ENCODE results near the gene GATC. TPM values are rescaled to one million over a fixed set of nuclear protein-coding genes. Genes with fewer than 3 reads are reported as not detected.

The GATC gene
- total RNA-seq, 2 donors from 2014 or later, result 29.4 to 37.9 TPM

DNA sequence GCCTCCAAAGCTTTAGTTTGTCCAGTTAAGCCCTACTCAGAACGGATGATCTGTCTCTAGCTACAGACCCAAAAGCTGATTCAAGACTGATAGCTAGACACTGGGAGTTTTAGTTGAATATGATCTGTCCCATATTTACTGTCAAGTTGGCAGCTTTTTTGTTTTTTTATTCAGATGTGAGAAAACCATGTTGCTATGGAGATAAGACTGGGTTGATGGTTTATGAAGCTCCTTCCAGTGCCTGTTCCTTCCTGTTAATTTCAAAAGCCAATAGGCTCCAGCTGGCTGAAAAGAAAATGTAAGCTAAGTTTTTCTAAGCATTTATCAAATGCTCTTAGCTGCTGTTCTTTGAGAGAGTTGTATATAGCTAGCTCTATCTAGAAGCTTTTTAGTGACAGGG, 54.3 kb downstream of the GATC start:
- H3K27me3 Mint-ChIP-seq (ENCODE audit: low read depth), result no peaks in the 10 kb centered on the region
- H3K36me3 Mint-ChIP-seq (ENCODE audit: insufficient read depth in 2 of 2), result peaks cover 7 to 20% of the 10 kb centered on the region in 2 donors
- no peak overlapping the region for H3K27ac Mint-ChIP-seq
- no peak overlapping the region for H3K4me3 Mint-ChIP-seq
- DNase-seq (no peak), ATAC-seq (replicated peaks in 1 of 2) (no peak)
- H3K4me1 Mint-ChIP-seq (ENCODE audit: low read depth), result peaks cover 24% of the 10 kb centered on the region
- no peaks in the 10 kb centered on the region for H3K9me3 Mint-ChIP-seq

DNA sequence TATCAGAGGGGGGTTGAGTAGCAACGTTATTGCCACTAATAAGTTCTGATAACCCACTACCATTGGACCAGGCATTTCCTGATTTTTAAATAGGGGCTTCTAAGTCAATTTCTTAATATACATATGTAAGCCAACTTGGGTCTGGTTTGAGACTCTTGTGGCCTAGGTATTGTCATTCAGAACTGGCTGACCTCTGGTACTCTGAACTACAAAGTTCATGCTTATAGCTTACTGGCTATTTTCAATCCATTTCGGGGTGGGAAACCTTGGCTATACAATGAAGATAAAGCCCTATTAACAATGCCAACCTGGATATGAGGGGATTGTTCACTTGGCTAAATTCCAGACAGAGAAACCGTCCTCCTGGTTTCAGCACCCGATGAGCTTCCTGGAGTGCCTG, 58.3 kb downstream of the GATC start:
- DNase-seq (no peak), ATAC-seq (replicated peaks in 1 of 2) (no peak)
- Mint-ChIP-seq H3K4me3 (no peak overlapping the region), H3K36me3 (ENCODE audit: insufficient read depth in 2 of 2) (peaks cover 1 to 7% of the 10 kb centered on the region in 2 donors), H3K27me3 (ENCODE audit: low read depth) (no peaks in the 10 kb centered on the region), H3K4me1 (ENCODE audit: low read depth) (no peaks in the 10 kb centered on the region), H3K27ac (no peak overlapping the region), H3K9me3 (no peaks in the 10 kb centered on the region)

DNA sequence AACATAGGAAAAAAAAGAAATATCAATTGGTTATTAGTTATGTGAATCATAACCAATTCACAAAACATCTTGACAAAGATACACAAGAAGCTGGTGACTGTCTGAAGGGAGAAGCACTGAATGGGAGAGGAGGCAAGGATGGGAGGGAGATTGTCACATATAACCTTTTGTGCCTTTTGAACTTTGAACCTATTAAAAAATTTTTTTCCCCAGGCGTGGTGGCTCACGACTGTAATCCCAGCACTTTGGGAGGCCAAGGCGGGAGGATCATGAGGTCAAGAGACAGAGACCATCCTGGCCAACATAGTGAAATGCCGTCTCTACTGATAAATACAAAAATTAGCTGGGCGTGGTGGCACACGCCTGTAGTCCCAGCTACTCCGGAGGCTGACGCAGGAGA, 62.3 kb downstream of the GATC start:
- Mint-ChIP-seq H3K4me3 (no peak overlapping the region), H3K9me3 (no peaks in the 10 kb centered on the region), H3K4me1 (ENCODE audit: low read depth) (no peaks in the 10 kb centered on the region), H3K27ac (no peak overlapping the region), H3K36me3 (ENCODE audit: insufficient read depth in 2 of 2) (peaks cover 0 to 6% of the 10 kb centered on the region in 2 donors), H3K27me3 (ENCODE audit: low read depth) (no peaks in the 10 kb centered on the region)
- ATAC-seq (replicated peaks in 1 of 2) (no peak), DNase-seq (no peak)

Other genes starting within 250 kb of the GATC start
- 1,000 to 10,000 TPM; 4,846 to 5,223 TPM for gene RPLP0, start 245.3 kb upstream of the GATC start, total RNA-seq
- 10 to 100 TPM; 80.5 to 89.6 TPM for gene PXN, start 180.7 kb upstream of the GATC start, total RNA-seq
- 1,000 to 10,000 TPM; 3,117 to 4,201 TPM for gene RNU4-2, start 154.5 kb upstream of the GATC start, total RNA-seq
- gene RNU4-1, start 153.2 kb upstream of the GATC start, total RNA-seq, result 1,000 to 10,000 TPM; 1,839 to 2,627 TPM
- 1 to 10 TPM; 4.2 to 4.9 TPM for gene SIRT4, start 144.1 kb upstream of the GATC start, total RNA-seq
- not detected for gene PLA2G1B, start 118.7 kb upstream of the GATC start, total RNA-seq
- 1 to 10 TPM; 5.6 to 6.6 TPM for gene MSI1, start 77.3 kb upstream of the GATC start, total RNA-seq
- gene COX6A1, start 8.3 kb upstream of the GATC start, total RNA-seq, result 100 to 1,000 TPM; 282 to 295 TPM
- 10 to 100 TPM; 44.5 to 68.0 TPM for gene TRIAP1, start 60 bp upstream of the GATC start, total RNA-seq
- 100 to 1,000 TPM; 158 to 165 TPM for gene SRSF9, start 23.3 kb downstream of the GATC start, total RNA-seq
- 100 to 1,000 TPM; 115 to 119 TPM for gene DYNLL1, start 49.7 kb downstream of the GATC start, total RNA-seq
- 10 to 100 TPM; 28.9 to 36.7 TPM for gene COQ5, start 82.7 kb downstream of the GATC start, total RNA-seq
- gene RNF10, start 87.9 kb downstream of the GATC start, total RNA-seq, result 100 to 1,000 TPM; 198 to 200 TPM
- gene POP5, start 135.0 kb downstream of the GATC start, total RNA-seq, result 10 to 100 TPM; 37.4 to 40.8 TPM
- 1 to 10 TPM in 1 of 2 donors, not detected in 1; 1.2 TPM for gene CABP1, start 194.2 kb downstream of the GATC start, total RNA-seq
- 10 to 100 TPM; 75.7 to 88.9 TPM for gene MLEC, start 240.7 kb downstream of the GATC start, total RNA-seq

Measured in activated T-cell treated with anti-CD3 and anti-CD28 coated beads, Interleukin-2, amount 50 U/mL, for 72 hours (primary cell).